ENCODE measurements around the gene RPGR. TPM values are rescaled to one million over a fixed set of nuclear protein-coding genes. Genes with fewer than 3 reads are reported as not detected.

The RPGR gene, protein sequence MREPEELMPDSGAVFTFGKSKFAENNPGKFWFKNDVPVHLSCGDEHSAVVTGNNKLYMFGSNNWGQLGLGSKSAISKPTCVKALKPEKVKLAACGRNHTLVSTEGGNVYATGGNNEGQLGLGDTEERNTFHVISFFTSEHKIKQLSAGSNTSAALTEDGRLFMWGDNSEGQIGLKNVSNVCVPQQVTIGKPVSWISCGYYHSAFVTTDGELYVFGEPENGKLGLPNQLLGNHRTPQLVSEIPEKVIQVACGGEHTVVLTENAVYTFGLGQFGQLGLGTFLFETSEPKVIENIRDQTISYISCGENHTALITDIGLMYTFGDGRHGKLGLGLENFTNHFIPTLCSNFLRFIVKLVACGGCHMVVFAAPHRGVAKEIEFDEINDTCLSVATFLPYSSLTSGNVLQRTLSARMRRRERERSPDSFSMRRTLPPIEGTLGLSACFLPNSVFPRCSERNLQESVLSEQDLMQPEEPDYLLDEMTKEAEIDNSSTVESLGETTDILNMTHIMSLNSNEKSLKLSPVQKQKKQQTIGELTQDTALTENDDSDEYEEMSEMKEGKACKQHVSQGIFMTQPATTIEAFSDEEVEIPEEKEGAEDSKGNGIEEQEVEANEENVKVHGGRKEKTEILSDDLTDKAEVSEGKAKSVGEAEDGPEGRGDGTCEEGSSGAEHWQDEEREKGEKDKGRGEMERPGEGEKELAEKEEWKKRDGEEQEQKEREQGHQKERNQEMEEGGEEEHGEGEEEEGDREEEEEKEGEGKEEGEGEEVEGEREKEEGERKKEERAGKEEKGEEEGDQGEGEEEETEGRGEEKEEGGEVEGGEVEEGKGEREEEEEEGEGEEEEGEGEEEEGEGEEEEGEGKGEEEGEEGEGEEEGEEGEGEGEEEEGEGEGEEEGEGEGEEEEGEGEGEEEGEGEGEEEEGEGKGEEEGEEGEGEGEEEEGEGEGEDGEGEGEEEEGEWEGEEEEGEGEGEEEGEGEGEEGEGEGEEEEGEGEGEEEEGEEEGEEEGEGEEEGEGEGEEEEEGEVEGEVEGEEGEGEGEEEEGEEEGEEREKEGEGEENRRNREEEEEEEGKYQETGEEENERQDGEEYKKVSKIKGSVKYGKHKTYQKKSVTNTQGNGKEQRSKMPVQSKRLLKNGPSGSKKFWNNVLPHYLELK
- total RNA-seq: 16.6 TPM

GRCh38 chrX:38327007-38327774 is at the start of gene RPGR:
TSS of gene RPGR (minus strand) at chrX:38327509. CDS start at chrX:38327367, 142 bp downstream.
- intact Hi-C loops (cut with DNase I): no loop called here
- ATAC-seq: peak; percentile 99
- DNase-seq (ENCODE audit: low spot score): peak; percentile 94

DNA sequence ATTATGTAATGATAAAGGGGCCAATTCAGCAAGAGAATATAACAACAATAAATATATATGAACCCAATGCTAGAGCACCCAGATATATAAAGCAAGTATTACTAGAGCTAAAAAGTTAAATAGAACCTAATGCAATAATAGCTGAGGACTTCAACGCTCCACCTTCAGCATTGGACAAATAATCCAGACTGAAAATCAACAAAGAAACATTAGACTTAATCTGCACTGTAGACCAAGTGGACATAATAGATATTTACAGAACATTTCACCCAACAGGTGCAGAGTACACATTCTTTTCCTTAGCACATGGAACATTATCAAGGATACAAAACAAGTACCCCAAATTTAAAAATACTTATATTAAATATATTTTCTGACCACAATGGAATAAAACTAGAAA is 49.4 kb upstream of the RPGR start:
- DNase-seq (ENCODE audit: low spot score) (no peak), ATAC-seq (no peak)
- intact Hi-C loops (cut with DNase I): no loop called here

GRCh38 chrX:38375891-38376290 is 48.6 kb upstream of the RPGR start:
- ATAC-seq (no peak), DNase-seq (ENCODE audit: low spot score) (no peak)
- intact Hi-C loops (cut with DNase I): no loop called here

DNA sequence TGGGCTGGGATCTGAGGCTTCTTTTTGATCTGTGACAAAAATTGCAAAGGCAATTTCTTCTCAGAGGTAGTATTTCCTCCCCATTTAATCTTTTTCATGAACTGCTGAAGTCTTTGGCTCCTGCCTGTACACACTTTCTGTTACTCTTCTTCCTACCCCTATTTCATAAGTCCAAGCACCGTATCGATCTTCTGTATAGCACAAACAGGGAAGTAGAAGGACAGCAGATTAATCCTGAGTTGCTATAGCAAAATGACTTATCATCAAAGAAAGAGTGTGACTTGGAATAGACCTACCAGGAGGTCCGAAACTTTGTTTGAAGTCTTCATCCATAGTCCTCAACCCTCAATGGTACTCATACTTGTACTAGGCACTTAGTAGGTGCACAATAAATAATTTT is 47.1 kb upstream of the RPGR start:
- ATAC-seq (no peak), DNase-seq (ENCODE audit: low spot score) (no peak)
- intact Hi-C loops (cut with DNase I): no loop called here

DNA sequence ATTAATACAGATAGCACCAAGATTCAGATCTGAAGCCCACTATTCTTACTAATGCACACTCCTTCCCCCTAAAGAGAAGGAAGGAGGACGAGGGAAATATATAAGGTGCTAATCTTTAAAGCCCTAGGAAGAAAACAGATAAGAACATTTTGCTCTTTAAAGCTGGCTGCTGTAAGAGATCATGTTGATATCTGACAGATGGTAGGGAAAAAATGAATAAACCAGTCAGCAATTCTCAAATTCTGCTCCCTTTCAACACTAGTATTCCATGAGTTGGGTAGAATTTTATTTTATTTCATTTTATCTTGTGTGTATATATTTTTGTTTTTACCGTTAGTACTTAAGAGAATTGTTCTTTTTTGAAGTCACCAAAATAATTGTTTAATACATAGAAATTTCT is 44.3 kb upstream of the RPGR start:
- ATAC-seq (no peak), DNase-seq (ENCODE audit: low spot score) (no peak)
- intact Hi-C loops (cut with DNase I): no loop called here

DNA sequence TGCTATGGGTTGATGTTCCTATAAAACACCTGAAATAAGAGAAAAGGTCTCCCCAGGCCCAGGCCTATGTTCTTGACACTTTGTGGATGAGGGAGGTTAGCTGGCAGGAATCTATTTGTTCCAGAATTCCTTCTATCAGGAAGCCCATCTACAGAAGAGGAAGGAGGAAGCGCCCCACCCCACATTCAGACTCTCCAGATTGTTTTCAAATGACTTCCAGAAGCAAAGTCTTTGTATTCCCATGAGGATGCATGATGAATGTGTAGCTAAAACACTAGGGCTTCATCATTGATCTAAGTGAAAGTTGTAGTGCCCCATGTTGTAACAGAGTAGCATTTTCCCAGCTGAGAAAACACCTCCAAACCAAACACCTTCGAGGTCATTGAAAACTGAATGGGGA is 41.5 kb upstream of the RPGR start:
- intact Hi-C loops (cut with DNase I): no loop called here
- ATAC-seq: no peak
- DNase-seq (ENCODE audit: low spot score): no peak

GRCh38 chrX:38365954-38366353 is 38.6 kb upstream of the RPGR start:
- intact Hi-C loops (cut with DNase I): no loop called here
- DNase-seq (ENCODE audit: low spot score) (no peak), ATAC-seq (no peak)

GRCh38 chrX:38363046-38363445 is 35.7 kb upstream of the RPGR start:
- intact Hi-C loops (cut with DNase I): no loop called here
- ATAC-seq (no peak), DNase-seq (ENCODE audit: low spot score) (no peak)

DNA sequence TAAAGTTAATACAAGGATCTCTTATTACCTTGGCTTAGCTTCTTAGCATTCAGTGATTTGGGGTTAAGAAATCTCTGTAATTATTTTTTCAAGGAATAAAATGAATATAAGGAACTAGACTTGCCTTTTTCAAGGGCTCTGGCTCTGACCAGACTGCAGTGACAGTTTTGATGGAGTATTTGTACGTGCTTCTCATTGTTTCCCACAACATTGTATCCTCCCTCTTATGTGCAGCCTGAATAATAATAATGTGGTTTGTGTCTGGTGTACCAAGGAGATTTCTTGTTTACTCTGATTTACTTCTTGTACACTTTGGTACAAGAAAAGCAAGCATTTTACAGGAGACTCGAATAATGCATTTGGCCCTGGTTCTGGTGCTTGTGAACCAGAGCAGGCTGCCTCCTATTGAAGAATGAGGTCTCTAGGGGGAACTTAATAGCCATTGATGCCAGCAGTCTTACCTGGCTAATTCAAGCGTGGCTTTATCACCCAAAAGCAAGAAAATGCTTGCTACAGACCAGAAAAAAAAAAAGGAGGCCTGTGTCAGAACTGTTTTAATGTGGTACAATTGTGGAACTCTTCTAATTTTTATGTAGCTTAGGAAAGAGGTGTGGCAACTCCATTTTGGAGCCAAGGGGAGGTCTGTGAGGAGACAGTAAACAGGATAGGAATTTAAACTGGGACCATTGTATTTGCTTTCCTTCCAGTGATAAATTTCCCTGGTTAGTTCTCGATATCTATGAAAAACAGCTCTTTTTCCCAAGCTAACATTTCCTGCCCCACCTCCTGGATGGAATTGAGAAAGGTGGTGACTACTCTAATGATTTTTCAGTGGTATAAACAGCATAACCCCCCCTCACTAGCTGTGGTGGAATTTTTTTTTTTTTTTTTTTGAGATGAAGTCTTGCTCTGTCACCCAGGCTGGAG is 30.7 kb upstream of the RPGR start:
- DNase-seq (ENCODE audit: low spot score) (no peak), ATAC-seq (no peak)
- intact Hi-C loops (cut with DNase I): no loop called here

GRCh38 chrX:38356401-38356800 is 29.1 kb upstream of the RPGR start:
- ATAC-seq (no peak), DNase-seq (ENCODE audit: low spot score) (no peak)
- intact Hi-C loops (cut with DNase I): no loop called here

- DNase-seq (ENCODE audit: low spot score) (no peak), ATAC-seq (no peak)
- intact Hi-C loops (cut with DNase I): no loop called here
Observed at GRCh38 chrX:38352362-38352761, 25.1 kb upstream of the RPGR start, which contains the start of gene OTC. TSS of gene OTC (plus strand) at chrX:38352604. CDS start at chrX:38352697, 93 bp downstream.

- ATAC-seq: no peak
- intact Hi-C loops (cut with DNase I): no loop called here
- DNase-seq (ENCODE audit: low spot score): no peak
Observed at GRCh38 chrX:38351346-38351745, 24.0 kb upstream of the RPGR start.

DNA sequence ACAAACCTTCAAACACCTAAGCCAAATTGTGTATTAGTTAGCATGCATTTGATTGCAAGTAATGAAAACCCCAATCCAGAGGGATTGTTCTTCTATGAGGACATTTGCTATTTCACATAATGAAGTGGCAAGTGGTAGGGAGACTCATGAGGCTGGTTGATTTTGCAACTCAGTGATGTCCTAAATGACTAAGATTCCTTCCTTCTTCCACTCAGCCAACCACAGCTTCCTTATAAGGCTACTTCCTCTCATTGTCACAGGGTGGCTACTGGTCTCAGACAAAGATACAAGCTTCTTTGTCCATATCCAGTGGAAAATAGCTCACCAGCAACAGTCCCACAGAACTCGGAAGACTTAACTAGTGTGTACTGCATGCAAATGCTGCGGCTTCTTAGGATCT is 19.8 kb upstream of the RPGR start:
- ATAC-seq (peak; percentile 50), DNase-seq (ENCODE audit: low spot score) (no peak)
- intact Hi-C loops (cut with DNase I): no loop called here

- ATAC-seq: no peak
- intact Hi-C loops (cut with DNase I): no loop called here
Observed at GRCh38 chrX:38346150-38346549, 18.8 kb upstream of the RPGR start.

GRCh38 chrX:38342853-38343778 is 15.8 kb upstream of the RPGR start:
- DNase-seq (ENCODE audit: low spot score): no peak
- no peak for ATAC-seq
- intact Hi-C loops (cut with DNase I): no loop called here

More at GRCh38 chrX:38346150-38346549, 18.8 kb upstream of the RPGR start:
- DNase-seq (ENCODE audit: low spot score): no peak

- DNase-seq (ENCODE audit: low spot score) (no peak), ATAC-seq (no peak)
- intact Hi-C loops (cut with DNase I): no loop called here
Observed at GRCh38 chrX:38341442-38341841, 14.1 kb upstream of the RPGR start.
